ENCODE results near the gene PABPN1.

- TF ChIP-seq POLR2A (IDR thresholded peaks at IDR 0.05; ENCODE audit: extremely low read depth, insufficient read length) (no peak), CTCF (IDR thresholded peaks at IDR 0.05; ENCODE audit: low read depth, low read length) (no peak), MYC (IDR thresholded peaks at IDR 0.05; ENCODE audit: low read depth, low read length) (no peak)
Measured at GRCh38 chr14:23373041-23373440, 51.8 kb downstream of the PABPN1 start.
